Endothelial cell (in vitro differentiated cells): ENCODE results near the gene TFEB. TPM values are rescaled to one million over a fixed set of nuclear protein-coding genes. Genes with fewer than 3 reads are reported as not detected.

Source experiments
- DNase-seq: peaks from one replicate; pipeline ENCODE4 v3.0.0; 2021; ENCODE audit warnings: low spot score
- H3K27ac Mint-ChIP-seq: one replicate; pipeline ENCODE4 v1.8.0; 2021; ENCODE audit warnings: mixed read lengths, inconsistent platforms; ENCODE audit not compliant: unreplicated experiment
- H3K27me3 Mint-ChIP-seq: one replicate; pipeline ENCODE4 v1.8.0; 2021; ENCODE audit warnings: mild to moderate bottlenecking, moderate library complexity, mixed read lengths, inconsistent platforms; ENCODE audit not compliant: unreplicated experiment
- H3K36me3 Mint-ChIP-seq: one replicate; pipeline ENCODE4 v1.8.0; 2021; ENCODE audit warnings: mild to moderate bottlenecking, low read depth, mixed read lengths, inconsistent platforms; ENCODE audit not compliant: unreplicated experiment
- H3K4me1 Mint-ChIP-seq: one replicate; pipeline ENCODE4 v1.8.0; 2021; ENCODE audit warnings: mild to moderate bottlenecking, mixed read lengths, inconsistent platforms; ENCODE audit not compliant: unreplicated experiment
- H3K4me3 Mint-ChIP-seq: one replicate; pipeline ENCODE4 v1.8.0; 2021; ENCODE audit warnings: mild to moderate bottlenecking, mixed read lengths, inconsistent platforms; ENCODE audit not compliant: unreplicated experiment
- H3K9me3 Mint-ChIP-seq: one replicate; pipeline ENCODE4 v1.8.0; 2021; ENCODE audit warnings: mixed read lengths, inconsistent platforms; ENCODE audit not compliant: unreplicated experiment
- CTCF ChIP-seq: fragments of 200-600 bp; sonication (generic); IDR thresholded peaks from one replicate; pipeline ENCODE4 v1.5.0; 2021; ENCODE audit warnings: antibody characterized with exemption; ENCODE audit not compliant: unreplicated experiment
- total RNA-seq: library from RNA; stranded (reverse); fragmentation: NEBNext Ultra II Directional; extraction: Animal tissue kit (Norgen Biotek cat#: 25700); gene quantifications from one replicate; pipeline ENCODE4 v1.2.1, GENCODE V29; 2021; ENCODE audit not compliant: unreplicated experiment

Gene TFEB
- total RNA-seq, 1 donor from 2014 or later = 10.4 TPM

GRCh38 chr6:41733707-41734665 lies 1.4 kb downstream of the TFEB start:
- no peaks in the 10 kb centered on the region for H3K27me3 Mint-ChIP-seq
- DNase-seq = peak; percentile 69
- peaks cover 13% of the 10 kb centered on the region for H3K4me1 Mint-ChIP-seq
- TF ChIP-seq CTCF = no peak
- H3K27ac Mint-ChIP-seq = no peak overlapping the region
- no peaks in the 10 kb centered on the region for H3K36me3 Mint-ChIP-seq
- H3K9me3 Mint-ChIP-seq = no peaks in the 10 kb centered on the region
- H3K4me3 Mint-ChIP-seq = peak overlapping the region; percentile 86

- no peak for TF ChIP-seq CTCF
- no peak for DNase-seq
- H3K27me3 Mint-ChIP-seq = peaks cover 4% of the 10 kb centered on the region
- no peak overlapping the region for H3K4me3 Mint-ChIP-seq
- H3K9me3 Mint-ChIP-seq = no peaks in the 10 kb centered on the region
- H3K27ac Mint-ChIP-seq = no peak overlapping the region
- no peaks in the 10 kb centered on the region for H3K36me3 Mint-ChIP-seq
- peaks cover 13% of the 10 kb centered on the region for H3K4me1 Mint-ChIP-seq
Observed at GRCh38 chr6:41733360-41733706, 2.1 kb downstream of the TFEB start.

- Mint-ChIP-seq H3K27me3 (peaks cover 4% of the 10 kb centered on the region), H3K9me3 (no peaks in the 10 kb centered on the region), H3K27ac (no peak overlapping the region), H3K36me3 (no peaks in the 10 kb centered on the region), H3K4me1 (peaks cover 13% of the 10 kb centered on the region), H3K4me3 (peak overlapping the region; percentile 4)
- no peak for DNase-seq
- no peak for TF ChIP-seq CTCF
Observed at GRCh38 chr6:41732591-41733359, 2.6 kb downstream of the TFEB start.

- no peak for TF ChIP-seq CTCF
- Mint-ChIP-seq H3K4me1 (peaks cover 13% of the 10 kb centered on the region), H3K36me3 (no peaks in the 10 kb centered on the region), H3K9me3 (no peaks in the 10 kb centered on the region), H3K4me3 (peak overlapping the region; percentile 4), H3K27me3 (peaks cover 4% of the 10 kb centered on the region), H3K27ac (no peak overlapping the region)
- DNase-seq = no peak
Observed at GRCh38 chr6:41732149-41732548, 3.3 kb downstream of the TFEB start.
